ENCODE data around the gene TMPRSS13.
"Not testable (repeated sequence)": the region's sequence is repeated elsewhere in the genome, so short reads cannot be mapped to it uniquely, and the experiment has no call there.

Gene TMPRSS13

GRCh38 chr11:117928446-117929141 lies 608 bp downstream of the TMPRSS13 start:
- DNase-seq = no peak

- no peak for DNase-seq
Observed at GRCh38 chr11:117927926-117928325, 1.3 kb downstream of the TMPRSS13 start.

GRCh38 chr11:117926166-117926565 lies 3.0 kb downstream of the TMPRSS13 start:
- DNase-seq = not testable (repeated sequence)

GRCh38 chr11:117925198-117925925 lies 3.8 kb downstream of the TMPRSS13 start:
- no peak for DNase-seq

GRCh38 chr11:117924631-117925170 lies 4.5 kb downstream of the TMPRSS13 start:
- DNase-seq = no peak

GRCh38 chr11:117923773-117924172 lies 5.4 kb downstream of the TMPRSS13 start:
- DNase-seq = no peak

- no peak for DNase-seq
Observed at GRCh38 chr11:117923275-117923674, 5.9 kb downstream of the TMPRSS13 start.

GRCh38 chr11:117921893-117922292 lies 7.3 kb downstream of the TMPRSS13 start:
- DNase-seq = no peak

- no peak for DNase-seq
Observed at GRCh38 chr11:117921456-117921855, 7.7 kb downstream of the TMPRSS13 start.

- peak; percentile 63 for DNase-seq
Observed at GRCh38 chr11:117919781-117920221, 9.4 kb downstream of the TMPRSS13 start.

- DNase-seq = no peak
Observed at GRCh38 chr11:117919341-117919740, 9.9 kb downstream of the TMPRSS13 start.

GRCh38 chr11:117918366-117919255 lies 10.6 kb downstream of the TMPRSS13 start:
- DNase-seq = no peak

GRCh38 chr11:117917591-117918151 lies 11.5 kb downstream of the TMPRSS13 start:
- no peak for DNase-seq

- DNase-seq = no peak
Observed at GRCh38 chr11:117916956-117917355, 12.2 kb downstream of the TMPRSS13 start.

- DNase-seq = no peak
Observed at GRCh38 chr11:117915672-117916235, 13.4 kb downstream of the TMPRSS13 start.

GRCh38 chr11:117914991-117915618 lies 14.1 kb downstream of the TMPRSS13 start:
- DNase-seq = no peak

GRCh38 chr11:117914398-117914761 lies 14.8 kb downstream of the TMPRSS13 start:
- DNase-seq = no peak

- no peak for DNase-seq
Observed at GRCh38 chr11:117913736-117914397, 15.3 kb downstream of the TMPRSS13 start.

GRCh38 chr11:117912497-117912896 lies 16.7 kb downstream of the TMPRSS13 start:
- DNase-seq = no peak

- DNase-seq = no peak
Observed at GRCh38 chr11:117911694-117912093, 17.5 kb downstream of the TMPRSS13 start.

- no peak for DNase-seq
Observed at GRCh38 chr11:117910941-117911655, 18.1 kb downstream of the TMPRSS13 start.

Measured in activated CD4-positive, alpha-beta T cell treated with anti-CD3 and anti-CD28 coated beads, Interleukin-2, Interleukin-6, amounts not matched to agents 100 ng/mL and 50 ng/mL, durations not matched to agents 16 hours and 8 hours (primary cell).